NCI-H526 (cell line): ENCODE results near the gene CNN3.
A peak's percentile ranks its signal among the peaks of the same experiment; 100 is the strongest.

Experiments used
- DNase-seq, 2 experiments: peaks; one replicate each; lab custom pipeline; 2025; lab: John Stamatoyannopoulos, UW

The CNN3 gene

DNA sequence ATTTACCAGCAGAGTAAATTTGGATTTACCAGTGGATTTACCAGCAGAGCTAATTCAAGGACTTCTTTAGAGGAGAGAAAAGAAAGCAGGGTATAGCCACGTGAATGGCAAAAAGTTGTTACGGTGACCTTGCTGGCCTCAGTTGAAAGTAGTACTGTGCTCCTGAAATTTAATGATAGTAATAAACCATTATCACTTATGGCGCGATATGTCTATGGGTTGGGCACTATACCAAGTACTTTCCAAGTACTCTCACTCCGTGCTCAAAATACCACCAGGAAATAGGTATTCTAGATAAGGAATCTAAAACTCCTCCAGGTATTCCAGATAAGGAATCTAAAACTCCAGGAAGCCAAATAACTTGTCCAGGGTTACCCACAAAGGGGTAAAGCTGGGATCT is 70.9 kb downstream of the CNN3 start:
- DNase-seq = no peak

DNA sequence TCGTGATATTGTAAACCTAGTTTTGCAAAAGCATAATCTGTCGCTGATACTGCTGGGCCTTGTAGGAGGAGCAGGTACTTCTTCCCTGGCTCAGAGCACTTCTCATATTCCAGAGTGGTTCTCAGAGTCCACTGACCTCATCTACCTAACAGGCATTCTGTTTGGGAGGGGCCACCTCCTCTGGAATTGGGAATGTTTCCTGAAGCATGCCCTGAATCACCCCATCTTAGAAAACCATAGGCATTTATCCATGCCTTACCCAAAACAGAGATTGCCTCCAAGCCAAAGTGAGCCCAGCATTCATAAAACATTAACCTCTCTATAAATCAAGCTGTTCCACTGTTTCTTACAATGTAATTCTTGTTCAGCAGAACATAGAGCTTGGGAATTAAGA is 71.6 kb downstream of the CNN3 start:
- DNase-seq = no peak

DNA sequence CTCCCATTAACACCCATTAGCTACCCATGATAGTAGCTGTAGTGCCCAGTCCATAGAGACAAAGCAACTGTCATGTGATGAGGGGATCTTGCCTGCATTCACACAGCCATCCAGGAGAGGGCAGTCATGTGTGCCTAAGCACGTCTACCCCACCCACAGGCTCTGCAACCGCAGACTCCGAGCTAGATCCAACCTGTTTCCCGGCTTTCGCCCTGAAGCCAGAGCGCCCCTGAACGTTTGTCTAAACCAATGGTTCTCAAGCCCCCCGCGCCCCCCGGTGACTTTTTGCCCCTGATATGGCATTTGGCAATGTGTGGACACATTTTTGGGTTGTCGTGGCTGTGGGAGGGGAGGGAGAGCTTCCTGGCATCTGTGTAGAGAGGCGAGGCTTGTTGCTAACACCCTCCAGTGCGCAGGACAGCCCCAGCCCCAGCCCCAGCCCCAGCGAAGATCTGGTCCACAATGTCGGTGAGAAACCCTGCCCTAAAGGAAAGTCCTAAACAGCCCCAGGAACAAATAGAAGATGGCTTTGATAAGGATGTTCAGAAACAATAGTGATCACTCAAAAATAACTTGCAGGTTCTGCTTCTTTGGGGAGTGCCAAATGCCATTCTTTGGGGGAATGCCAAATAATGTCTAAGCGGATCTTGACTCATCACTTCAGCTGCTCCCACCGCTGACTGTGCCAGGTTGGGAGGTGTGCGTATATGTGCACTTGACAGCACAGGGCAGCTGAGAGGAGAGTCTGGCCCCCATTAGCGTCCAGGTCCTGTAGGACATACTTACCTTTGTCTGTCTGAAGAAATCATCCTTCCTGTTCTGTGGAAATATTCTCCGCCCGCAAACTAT is 72.2 kb downstream of the CNN3 start:
- peak; percentile 74 to 93 for DNase-seq

DNA sequence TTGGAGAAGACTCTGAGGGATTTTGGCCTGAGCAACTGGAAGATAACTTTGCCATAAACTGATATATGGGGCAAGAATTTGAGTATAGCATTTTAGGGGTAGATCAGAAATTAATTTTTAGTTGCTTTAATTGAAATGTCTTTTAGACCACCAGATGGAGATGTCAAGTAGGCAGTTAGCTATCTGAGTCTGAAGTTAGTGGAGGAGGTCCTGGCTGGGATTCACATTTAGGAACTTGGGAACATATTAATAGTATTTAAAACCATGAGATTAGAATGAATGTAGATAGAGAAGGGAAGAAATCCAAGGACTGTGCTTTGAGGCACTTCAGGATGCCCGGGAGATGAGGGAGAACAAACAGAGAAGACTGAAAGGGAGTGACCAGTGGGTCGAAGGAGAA is 74.1 kb downstream of the CNN3 start:
- no peak for DNase-seq

DNA sequence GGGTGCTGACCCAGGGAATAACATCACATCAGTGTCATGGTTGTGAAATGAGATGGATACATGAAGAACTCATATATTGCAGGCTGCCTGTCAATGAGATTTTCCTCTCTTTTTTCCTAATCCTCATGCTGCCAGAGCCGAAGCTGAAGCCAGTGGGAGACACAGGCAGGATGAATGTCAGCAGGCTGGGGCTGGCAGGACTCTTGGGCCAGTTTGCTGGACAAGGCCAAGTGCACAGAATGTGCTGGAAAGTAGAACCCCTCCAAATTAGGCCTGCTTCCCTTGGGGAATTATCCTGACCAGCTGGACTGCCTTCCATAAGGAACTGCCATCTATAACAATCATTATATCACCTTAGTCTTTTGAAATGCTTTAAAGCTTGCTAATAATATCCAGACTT is 75.3 kb downstream of the CNN3 start:
- no peak for DNase-seq
